ENCODE measurements around the gene MTHFSD.

Gene MTHFSD

DNA sequence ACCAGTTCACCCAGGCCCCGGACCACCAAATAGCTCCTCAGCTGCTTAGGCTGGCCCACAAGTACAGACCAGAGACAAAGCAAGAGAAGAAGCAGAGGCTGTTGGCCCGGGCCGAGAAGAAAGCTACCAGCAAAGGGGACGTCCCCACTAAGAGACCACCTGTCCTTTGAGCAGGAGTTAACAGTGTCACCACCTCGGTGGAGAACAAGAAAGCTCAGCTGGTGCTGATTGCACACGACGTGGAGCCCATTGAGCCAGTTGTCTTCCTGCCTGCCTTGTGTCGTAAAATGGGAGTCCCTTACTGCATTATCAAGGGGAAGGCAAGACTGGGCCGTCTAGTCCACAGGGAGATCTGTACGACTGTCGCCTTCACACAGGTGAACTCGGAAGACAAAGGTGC, 29.3 kb downstream of the MTHFSD start:
- no peak for DNase-seq

DNA sequence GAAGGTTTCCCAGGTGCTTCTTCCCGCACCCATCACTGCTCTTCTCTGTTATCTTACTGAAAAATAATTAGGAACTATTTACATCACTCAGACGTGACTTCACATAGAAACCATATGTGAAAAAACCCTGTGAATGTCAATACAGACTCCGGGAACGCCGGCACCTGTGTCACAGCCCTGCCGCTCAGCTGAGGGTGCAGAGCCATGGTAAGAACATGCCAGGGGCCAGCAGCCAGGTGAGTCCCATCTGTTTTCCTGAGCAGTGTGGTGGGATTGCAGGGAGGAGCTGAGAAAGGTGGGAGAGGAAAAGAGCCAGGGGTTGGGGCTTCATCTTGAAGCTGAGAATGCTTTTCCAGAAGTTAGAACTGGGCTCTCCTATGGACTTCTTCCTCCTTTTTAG, 31.0 kb downstream of the MTHFSD start:
- no peak for DNase-seq

DNA sequence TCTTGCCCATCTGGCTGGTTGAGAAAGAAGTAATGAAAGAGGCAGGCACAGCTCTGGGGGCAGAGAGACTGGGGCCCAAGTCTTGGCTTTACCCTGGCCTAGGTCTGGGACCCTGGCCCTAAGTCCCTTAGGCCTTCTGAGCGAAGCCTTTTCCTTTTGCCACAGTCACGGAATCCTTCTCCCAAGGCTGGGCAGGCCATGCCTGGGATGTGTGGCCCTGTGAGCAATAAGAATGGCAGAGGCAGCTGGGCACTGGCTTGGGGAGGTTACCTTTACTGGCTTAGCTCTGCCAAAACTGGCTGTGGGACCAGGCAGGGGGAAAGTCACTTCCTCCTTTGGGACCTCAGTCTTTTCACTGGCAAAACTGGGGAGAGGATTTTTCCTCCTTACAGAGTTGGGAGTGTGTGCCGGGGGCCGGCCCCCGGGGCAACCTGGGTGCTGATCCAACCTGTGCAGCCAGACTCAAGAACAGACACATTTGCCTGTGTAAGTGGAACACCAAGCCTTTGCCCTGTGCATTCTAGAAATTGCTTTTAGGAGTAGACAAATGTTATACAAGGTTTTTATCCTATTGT, 31.8 kb downstream of the MTHFSD start:
- DNase-seq = no peak

DNA sequence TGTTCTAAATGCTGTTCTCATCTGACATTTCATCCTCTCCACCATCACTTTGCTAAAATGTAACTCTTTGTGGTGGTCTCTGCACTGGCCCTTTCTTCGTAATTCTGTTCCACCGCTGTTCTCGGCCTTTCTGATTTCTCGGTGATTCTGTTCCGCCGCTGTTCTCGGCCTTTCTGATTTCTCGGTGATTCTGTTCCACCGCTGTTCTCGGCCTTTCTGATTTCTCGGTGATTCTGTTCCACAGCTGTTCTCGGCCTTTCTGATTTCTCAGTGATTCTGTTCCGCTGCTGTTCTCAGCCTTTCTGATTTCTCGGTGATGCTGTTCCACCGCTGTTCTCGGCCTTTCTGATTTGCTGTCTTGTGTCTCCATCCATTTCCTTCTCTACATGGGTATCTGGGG, 32.4 kb downstream of the MTHFSD start:
- no peak for DNase-seq

DNA sequence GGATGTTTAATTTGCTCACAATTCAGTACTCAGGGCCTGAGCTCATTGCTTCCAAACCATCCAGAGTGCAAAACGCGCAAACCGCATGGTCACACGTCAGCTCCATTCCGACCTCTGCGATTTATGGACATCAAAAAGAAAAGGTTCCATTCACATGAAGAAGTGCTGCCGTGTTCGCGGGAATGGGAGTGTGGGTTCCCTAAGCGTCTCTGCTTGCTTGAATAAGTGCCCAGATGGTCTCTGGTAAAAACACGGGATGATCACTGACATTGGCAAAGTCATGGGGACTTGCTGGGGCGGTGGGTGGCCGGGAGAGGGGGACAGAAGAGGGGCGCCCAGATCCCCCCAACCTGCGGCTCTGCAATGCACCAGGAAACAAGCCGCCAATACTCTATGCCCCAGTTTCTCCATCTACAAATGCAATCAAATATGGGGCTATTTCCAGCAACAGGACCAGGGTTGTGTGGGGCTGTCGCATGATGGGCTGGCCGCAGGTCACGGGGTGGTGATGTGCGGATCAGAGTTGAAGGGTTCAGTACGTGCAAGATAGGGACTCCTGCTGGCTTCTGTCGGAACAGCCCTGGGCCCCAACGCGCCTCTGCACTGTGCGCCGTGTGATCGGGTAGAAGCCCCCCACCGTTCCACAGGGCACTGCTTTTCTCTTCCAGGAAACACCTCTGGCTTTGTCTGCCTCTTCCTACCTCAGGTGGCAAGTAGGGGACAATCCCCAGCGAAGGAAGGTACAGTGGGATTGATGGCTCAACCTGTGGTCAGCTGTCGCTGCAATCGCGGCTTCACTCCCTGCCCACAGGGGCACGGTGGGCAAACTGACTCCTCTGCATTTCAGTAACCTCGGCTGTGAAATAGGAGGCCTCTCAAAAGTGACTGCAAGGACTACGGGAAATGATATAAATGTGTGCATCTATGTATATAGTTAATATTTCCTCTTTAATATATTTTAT, 33.5 kb downstream of the MTHFSD start:
- DNase-seq = no peak

DNA sequence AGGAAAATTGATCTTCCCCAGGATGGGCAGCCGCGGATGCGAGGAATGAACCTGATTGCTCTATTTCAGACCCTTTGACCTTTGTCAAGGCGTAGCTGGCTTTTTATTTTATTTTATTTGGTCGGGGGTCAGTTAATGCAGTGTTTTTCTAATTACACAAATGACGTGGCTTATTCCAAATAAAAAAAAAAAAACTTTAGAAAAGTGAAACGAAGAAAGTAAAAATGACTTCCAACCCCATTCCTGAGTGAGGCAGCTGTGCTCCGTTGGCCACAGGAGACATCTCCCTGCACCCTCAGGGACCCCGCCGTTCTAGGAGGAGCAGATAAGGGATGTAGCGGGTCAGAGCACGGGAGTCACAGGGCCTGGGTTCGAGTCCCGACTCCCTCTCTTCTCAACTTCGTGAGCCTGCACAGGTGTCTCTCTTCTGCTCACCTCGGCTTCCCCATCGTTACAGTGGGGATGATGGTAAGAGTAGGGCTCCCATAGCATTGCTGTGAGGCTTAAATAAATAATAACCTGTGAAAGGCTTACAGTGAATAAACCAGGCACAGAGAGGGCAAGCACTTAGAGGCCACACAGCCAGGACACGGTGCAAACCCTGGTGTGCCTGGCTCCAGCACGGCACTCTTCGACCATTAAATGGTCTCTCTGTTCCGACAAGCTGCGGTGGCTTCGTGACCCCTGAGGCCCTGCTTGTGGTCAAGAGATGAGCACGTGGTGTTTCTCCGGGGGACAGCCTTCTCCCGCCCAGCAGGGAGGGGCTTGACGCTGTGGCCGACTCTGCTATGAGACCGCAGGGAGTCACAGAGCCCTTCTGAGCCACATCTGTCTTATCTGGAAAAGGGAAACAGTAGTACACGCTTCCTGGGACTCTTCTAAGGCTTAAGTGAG, 34.5 kb downstream of the MTHFSD start:
- DNase-seq = no peak

DNA sequence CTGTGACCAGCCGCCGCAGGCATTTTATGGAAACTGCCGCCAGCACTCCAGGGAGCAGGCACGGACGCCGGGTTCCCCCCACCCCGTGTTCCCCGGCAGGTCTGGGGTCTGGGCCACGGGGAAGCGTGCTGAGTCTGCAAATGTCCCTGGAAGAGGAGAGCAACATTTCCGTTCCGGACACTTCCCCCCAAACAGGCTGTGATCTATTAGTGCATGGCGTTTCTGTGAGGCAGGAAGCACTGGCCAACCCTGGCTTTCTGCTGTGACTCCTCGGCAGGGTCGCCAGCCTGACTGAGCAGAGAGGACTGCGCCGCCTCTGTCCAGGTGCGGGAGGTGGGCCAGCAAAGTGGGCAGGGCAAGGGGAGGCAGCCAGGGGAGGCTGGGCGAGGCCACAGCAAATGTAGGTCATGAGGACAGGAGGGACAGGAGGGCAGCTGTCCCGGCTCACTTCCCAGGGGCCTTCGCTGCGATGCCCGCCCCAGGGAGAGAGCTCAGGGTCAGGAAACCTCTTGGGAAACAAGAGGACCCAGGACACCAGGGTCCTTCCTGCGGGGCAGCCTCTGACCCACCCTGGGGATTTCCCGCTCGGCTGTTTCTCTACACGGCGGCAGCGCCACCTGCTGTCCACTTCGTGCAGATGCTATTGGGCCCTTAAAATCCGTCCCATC, 35.3 kb downstream of the MTHFSD start:
- DNase-seq = peak; percentile 39

DNA sequence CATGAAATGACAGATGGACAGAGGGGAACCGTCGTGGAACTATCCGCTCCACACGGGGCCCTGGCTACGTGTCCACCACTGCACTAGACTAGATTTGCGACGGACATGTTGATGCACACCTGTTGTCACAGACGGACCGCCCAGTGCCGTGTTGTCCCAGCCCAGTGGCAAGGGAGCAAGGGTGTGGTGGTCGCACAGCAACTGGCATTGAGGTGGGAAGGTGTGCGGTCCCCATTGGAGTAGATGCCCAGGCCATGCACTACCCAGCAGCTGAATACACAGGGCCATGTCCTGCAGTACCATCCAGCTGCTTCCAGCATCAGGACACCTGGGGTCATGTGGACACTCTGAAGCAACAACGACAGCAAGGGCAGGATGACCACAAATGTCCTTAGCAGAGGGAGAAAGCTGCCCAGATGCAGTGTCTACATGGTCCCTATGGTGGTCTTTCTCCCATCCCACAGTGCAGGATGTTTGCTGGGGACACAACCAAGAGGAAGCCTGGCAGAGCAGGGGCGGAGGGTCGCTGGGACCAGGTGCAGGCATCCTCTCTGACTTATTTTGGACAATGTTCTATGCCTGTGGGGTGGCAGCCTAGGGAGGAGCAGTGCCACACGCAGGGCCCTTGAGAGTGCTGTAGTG, 35.9 kb downstream of the MTHFSD start:
- DNase-seq = no peak

DNA sequence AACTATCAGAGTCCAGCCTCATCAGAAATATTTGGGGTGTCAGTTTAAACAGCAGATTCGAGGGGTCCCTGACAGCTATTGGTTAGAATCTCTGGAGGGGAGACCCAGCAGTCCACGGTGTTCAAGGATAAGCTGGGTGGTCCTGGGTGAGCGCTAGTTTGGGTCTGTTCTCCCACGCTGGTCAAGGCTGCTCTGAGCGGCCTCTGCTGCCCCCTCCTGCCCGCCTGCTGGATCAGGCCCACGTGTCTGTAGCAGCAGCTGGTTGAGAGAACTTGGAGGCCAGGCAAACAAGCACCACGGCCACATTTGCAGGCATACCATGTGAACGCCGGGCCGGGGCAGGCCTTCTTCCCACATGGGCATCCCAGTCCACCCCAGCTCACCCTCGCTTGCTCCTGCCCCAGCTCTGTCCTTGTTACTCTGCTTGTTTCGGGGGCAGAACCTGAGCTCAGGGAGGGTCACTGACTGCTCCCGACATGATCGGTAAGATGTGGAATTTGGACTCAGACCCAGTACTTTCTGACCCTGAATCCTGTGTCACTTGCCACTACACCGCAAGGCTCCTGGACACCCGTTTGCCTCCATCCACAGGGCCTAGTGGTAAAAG, 37.3 kb downstream of the MTHFSD start:
- DNase-seq = no peak

DNA sequence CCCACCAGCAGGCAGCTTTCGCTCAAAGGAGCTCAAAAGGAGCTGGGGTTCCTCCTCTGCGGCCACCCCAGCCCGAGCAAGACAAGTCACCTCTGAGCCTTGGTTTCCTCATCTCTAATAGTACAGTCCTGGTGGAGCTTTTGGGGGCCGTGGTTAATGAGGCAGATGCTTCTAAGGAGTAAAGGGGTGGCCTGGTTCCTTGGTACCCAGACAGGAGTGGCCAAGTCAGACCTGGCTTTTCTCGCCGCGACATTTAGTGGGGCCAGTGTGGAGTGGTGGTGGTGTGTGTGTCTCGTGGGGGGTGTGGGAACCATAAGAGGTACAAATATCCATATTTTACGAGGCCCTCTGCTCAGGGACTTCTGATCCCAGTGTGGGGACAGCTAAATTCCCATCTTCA, 38.0 kb downstream of the MTHFSD start:
- no peak for DNase-seq

DNA sequence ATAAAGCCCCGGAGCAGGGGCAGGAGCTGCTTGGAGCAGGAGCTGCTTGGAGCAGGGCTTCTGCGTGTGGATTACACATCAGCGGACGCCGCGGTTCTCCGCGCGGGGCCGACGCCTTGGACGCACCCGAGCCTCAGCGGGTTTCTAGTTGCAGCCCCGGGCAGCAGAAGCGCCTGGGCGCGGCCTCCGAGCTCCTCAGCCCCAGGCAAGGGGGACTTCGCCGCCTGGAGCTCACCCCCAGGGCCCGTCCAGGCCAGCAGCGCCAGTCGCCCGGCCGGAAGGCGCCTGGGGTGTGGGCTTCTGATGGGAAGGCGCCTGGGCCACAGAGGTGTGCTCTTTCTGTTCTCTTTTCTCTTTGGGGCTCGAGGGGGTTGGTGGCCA, 38.4 kb downstream of the MTHFSD start:
- no peak for DNase-seq

DNA sequence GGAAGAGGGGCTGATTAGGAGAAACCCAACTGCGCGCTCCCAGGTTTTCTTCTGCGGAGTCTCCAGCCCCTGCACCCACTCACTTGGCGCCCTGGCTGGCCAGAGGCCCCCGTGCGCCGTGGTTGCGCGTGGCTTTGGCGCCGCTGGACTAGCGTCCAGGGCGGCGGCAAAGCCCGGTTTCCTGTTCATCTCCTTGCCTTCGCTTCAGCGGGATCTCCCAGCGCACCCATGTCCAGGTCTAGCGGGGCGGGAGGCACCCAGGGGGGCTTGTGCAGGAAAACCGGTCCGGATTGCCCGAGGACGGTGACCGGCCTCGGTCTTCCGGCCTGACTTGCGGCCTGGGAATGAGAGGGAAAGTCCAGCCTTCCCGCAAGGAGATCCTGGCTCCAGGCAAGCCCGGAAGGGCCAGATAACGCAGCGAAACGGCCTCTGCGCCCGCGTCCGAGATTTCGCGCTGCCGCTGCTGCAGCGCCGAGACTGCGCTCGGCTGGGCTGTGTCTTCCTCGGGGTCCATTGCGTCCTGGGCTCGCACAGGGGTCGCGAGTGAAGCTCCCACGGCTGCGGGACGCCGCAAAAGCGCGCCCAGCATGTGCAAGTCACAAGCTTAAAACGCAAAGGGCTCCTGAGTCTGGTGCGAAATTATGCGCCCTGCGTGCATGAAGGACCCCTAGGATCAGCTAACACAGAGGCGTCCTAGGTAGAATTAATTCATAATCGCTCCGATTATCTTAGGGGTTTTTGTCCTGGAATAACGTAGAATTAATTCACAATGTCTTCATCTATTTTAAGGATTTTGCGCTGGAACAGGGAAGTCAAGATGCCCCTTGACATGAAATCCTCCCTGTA, 39.0 kb downstream of the MTHFSD start:
- no peak for DNase-seq

DNA sequence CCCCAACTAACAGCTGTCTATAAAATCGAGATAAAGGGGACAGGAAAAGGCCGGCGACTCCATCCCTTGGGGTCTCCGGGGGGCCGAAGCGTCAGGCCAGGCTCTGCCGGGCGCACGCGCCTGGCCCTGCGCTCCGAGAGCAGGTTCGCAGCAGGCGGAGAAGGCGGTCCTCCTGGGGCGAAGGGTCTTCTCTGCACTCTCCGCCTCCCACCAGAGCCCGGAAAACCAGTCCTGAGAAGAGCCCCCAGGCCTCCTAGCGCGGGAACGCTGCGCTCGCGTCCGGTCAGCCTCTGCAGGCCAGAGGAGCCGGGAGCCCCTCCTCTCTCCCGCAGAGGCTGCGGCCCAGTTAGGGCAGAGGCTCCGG, 39.6 kb downstream of the MTHFSD start:
- no peak for DNase-seq

DNA sequence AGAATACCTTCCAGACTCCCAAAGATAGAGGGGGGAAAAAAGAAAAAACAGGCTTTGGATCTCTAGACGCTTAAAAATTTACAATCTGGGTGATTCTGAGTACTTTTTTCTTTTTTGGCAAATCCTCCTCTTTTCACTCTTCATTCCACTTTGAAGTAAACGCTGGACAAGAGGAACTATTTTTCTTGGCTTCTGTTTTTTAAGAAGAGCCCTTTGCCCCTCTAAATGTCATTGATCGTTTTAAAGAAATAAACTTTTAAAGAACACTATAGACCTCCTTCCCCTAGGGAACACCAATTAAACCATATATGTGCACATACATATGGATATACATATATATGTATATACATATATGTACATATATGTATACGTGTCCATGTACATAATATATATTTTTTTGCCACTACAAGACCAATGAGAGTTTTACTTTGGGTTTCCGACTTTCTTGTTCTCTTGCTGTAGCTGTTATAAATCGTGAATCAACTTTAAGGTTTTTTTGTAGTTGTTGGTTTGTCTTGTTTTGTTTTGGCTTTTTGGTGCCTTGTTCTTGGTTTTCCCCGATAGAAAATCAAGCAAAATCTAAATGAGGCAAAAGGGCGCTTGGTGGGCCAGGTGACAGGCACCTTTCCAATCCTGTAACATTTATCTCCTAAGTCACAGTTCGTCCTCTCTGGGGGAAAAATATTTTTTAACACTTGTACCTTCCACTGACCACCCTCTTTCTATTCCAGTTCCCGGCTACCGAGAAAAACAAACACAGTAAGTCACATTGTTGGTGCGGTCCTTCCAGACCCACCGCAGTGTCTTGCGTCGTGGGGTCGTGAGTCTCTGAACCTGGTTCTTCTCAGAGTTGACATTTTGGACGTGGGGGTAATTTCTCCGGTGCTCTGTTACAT, 40.3 kb downstream of the MTHFSD start:
- no peak for DNase-seq

DNA sequence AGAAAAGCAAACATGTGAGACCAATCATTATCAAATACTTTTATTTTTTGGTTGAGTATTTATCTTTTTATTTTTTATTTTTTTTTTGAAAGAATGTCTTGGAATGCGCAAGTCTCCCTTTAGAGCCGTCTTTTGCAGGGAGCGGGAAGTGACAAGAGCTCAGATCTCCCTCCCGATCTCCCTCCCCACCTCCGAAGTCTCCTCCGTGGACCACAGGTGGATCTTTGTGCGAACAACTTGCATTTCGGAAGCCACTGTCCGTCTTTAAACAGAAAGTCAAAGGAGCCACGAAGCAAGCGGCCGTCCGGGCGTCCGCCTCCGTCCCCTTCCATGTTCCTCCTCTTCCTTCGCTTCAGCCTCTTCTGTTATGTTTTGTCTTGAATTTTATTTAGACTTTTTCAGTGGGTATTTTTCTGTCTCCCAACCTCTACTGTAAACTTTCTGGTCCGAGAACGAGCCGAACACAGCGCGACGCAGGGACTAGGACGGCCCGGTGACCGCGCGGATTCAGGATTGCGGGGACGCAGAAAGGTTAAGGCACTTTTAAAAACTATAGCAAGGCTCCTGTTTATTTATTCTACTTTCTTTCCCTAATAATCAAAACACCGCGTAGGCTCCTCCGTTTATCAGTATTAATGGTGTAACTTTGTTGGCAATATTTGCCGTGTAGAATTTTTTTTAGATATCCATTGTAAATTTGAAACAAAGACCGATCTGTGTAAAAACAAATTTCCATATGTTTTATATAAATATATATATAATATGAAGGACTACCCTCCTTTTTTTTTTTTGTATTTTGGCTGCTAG, 41.4 kb downstream of the MTHFSD start:
- no peak for DNase-seq

DNA sequence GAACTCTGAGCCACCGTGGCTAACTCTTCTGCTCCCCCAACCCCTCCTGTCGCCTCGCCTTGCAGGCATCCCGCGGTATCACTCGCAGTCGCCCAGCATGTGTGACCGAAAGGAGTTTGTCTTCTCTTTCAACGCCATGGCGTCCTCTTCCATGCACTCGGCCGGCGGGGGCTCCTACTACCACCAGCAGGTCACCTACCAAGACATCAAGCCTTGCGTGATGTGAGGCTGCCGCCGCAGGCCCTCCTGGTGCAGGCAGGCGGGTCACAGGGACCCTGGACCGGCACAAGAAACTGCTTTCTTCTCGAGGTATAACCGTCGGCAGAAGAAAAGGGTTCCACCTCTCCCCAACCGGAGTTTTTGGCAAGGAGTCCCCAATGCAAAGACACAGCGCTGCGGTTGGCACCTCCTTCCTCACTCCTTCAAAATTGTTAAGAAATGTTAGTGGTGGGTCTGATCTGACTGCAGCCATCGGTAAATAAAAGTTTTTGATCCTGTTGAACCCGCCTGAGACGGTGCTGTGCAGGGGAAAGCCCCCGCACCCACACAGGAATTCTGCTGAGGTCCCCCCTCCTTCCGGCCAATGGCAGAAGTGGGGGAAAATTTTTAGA, 42.1 kb downstream of the MTHFSD start:
- DNase-seq = no peak

DNA sequence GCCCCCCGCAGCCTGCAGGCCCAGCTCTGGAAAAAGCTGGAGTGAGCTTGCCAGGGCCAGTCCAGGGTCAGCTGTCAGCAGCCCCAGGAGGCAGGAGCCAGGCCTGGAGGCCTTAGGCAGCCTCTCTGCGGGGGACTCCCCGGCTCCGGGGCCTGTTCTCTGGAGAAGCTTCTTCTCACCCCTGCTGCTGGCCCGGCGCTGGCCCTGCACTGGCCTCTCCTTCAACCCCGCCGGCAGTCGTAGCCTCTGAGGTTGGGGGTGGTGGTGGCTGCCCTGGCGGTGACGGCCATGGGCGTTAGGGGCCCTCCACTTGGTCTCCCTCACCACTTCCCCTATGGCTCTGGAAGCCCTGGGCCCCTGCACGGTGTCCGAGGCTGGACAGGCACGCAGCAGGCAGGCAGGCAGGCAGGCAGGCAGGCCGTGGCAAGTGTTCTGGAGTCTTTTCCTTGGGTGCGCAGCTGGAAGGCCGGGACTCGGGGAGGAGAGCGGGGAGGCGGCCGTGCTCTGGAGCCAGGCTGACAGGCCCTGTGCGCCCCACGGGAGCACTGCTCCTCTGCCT, 42.7 kb downstream of the MTHFSD start:
- no peak for DNase-seq

Data from activated gamma-delta T cell treated with Interleukin-2 at 50 U/mL for 16 hours (primary cell).